Measurements from ENCODE around the gene HOXC9. TPM values are rescaled to one million over a fixed set of nuclear protein-coding genes. Genes with fewer than 3 reads are reported as not detected.

Gene HOXC9
- total RNA-seq, 2 donors from 2014 or later: 0.23 to 3.0 TPM

DNA sequence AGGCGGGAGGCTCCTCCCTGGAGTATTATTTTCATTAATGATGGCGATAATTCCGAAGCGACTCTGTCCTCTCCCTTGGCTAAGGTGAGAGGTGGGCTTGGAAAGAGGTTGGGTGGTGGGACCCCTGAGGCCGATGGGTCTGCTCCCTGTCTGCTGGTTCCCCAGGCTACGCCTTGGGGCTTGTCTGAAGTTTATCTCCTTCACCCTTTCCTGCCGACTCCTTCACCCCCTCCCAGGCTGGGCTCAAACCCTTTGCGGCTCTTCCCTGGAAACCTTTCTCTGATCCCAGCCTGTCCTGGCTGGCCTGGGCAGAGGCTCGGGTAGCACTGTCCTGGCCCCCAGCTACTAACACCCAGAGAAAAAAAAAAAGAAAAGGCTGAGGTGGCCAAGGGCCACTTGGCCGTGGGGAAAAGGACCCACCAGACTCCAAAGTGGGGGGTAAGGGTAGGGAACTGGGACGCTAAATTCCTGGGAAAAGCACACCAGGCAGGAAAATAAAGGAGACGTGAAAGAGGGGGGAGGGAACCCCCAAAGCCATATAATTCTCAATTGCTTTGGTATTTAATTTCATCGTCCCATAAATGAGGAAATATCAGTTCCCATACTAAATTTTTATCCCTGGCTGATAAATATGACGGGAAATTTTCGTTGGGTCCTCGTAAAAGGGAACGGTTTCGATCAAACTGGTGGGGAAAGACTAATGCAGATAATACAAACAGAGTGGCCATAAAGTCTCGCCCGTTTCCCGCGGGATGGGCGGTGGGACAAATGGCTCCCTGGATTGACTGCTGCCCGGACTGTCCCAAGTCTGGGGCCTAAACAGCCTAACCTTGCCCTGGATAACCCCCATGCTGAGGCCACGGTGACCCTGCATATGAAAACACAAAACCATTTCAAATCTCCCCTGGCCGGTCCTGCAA, 17.1 kb upstream of the HOXC9 start:
- H3K4me3 ChIP-seq: no peak overlapping the region
- H3K36me3 ChIP-seq: no peaks in the 10 kb centered on the region
- TF ChIP-seq POLR2A (IDR thresholded peaks at IDR 0.05) (no peak), POLR2AphosphoS5 (IDR thresholded peaks at IDR 0.05) (no peak)
- TF ChIP-seq, protein P1, sequence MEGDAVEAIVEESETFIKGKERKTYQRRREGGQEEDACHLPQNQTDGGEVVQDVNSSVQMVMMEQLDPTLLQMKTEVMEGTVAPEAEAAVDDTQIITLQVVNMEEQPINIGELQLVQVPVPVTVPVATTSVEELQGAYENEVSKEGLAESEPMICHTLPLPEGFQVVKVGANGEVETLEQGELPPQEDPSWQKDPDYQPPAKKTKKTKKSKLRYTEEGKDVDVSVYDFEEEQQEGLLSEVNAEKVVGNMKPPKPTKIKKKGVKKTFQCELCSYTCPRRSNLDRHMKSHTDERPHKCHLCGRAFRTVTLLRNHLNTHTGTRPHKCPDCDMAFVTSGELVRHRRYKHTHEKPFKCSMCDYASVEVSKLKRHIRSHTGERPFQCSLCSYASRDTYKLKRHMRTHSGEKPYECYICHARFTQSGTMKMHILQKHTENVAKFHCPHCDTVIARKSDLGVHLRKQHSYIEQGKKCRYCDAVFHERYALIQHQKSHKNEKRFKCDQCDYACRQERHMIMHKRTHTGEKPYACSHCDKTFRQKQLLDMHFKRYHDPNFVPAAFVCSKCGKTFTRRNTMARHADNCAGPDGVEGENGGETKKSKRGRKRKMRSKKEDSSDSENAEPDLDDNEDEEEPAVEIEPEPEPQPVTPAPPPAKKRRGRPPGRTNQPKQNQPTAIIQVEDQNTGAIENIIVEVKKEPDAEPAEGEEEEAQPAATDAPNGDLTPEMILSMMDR (IDR thresholded peaks at IDR 0.05): no peak
- no peaks in the 10 kb centered on the region for H3K4me1 ChIP-seq (replicated peaks)
- 39% methylated on average over 26 of the region's 26 CpGs for WGBS
- intact Hi-C loops (cut with DNase I): no loop called here
- H3K9me3 ChIP-seq: no peaks in the 10 kb centered on the region
- peaks cover 72% of the 10 kb centered on the region for H3K27me3 ChIP-seq (replicated peaks; ENCODE audit: insufficient read depth)
- no peak overlapping the region for H3K27ac ChIP-seq
- DNase-seq (ENCODE audit: low spot score): no peak

DNA sequence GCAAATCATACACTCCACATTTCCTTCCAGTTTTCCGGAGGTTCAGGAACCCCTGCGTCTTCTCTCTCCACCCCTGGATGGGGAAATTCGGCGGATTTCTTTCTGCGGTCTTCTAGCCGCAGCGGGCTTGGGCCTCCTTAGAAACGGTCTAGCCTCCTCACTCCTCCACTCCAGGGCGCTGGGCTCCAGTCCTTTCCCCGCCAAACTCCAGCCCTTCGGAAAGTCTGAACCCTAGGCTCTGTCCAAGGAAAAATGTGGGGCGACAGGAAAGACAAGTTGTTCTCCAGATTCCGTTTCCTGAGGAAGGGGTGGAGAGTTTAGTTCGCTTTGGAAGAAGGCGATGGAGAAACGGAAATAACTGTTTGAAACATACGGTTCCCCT, 16.4 kb upstream of the HOXC9 start:
- no peaks in the 10 kb centered on the region for H3K9me3 ChIP-seq
- no peak for DNase-seq (ENCODE audit: low spot score)
- H3K4me1 ChIP-seq (replicated peaks): no peaks in the 10 kb centered on the region
- TF ChIP-seq, protein P1 (IDR thresholded peaks at IDR 0.05): no peak
- TF ChIP-seq POLR2A (IDR thresholded peaks at IDR 0.05) (no peak), POLR2AphosphoS5 (IDR thresholded peaks at IDR 0.05) (no peak)
- intact Hi-C loops (cut with DNase I): no loop called here
- WGBS: 20% methylated on average over 17 of the region's 17 CpGs
- H3K4me3 ChIP-seq: no peak overlapping the region
- no peak overlapping the region for H3K27ac ChIP-seq
- no peaks in the 10 kb centered on the region for H3K36me3 ChIP-seq
- peaks cover 71% of the 10 kb centered on the region for H3K27me3 ChIP-seq (replicated peaks; ENCODE audit: insufficient read depth)

DNA sequence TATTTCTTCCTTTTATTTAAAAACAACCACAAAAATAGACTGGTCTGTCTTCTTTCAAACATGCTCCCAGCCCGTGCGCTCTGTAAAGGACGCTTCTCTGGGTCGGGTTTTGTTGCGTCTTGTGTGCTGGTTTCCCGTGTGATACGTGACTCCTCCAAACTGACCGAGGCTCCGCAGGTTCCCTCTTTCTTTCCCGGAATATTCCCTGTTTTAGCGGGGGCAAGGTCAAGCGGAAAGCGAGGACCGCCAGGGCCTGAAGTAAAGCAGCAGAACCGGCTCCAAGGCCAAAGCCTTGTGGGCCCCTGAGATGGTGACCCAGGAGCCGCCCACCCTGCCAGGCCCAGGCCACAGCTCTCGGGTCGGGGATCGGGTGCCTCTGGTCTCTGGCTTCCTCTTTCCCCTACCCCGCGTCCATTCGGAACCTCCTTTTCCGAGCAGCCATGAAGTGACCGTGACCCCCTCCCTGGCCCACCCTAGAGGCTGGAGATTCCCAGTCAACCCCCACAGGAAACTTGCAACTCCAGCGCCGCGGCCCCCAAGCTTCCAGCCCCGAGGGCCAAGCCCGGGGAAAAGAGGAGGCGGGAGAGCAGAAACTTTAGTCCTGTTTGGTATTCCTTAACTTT, 15.9 kb upstream of the HOXC9 start:
- TF ChIP-seq POLR2A (IDR thresholded peaks at IDR 0.05) (no peak), POLR2AphosphoS5 (IDR thresholded peaks at IDR 0.05) (no peak)
- TF ChIP-seq, protein P1 (IDR thresholded peaks at IDR 0.05): no peak
- Histone ChIP-seq H3K27me3 (replicated peaks; ENCODE audit: insufficient read depth) (peaks cover 75% of the 10 kb centered on the region), H3K9me3 (no peaks in the 10 kb centered on the region), H3K4me1 (replicated peaks) (no peaks in the 10 kb centered on the region), H3K27ac (no peak overlapping the region), H3K4me3 (no peak overlapping the region), H3K36me3 (no peaks in the 10 kb centered on the region)
- no peak for DNase-seq (ENCODE audit: low spot score)
- 19% methylated on average over 30 of the region's 30 CpGs for WGBS
- intact Hi-C loops (cut with DNase I): no loop called here

DNA sequence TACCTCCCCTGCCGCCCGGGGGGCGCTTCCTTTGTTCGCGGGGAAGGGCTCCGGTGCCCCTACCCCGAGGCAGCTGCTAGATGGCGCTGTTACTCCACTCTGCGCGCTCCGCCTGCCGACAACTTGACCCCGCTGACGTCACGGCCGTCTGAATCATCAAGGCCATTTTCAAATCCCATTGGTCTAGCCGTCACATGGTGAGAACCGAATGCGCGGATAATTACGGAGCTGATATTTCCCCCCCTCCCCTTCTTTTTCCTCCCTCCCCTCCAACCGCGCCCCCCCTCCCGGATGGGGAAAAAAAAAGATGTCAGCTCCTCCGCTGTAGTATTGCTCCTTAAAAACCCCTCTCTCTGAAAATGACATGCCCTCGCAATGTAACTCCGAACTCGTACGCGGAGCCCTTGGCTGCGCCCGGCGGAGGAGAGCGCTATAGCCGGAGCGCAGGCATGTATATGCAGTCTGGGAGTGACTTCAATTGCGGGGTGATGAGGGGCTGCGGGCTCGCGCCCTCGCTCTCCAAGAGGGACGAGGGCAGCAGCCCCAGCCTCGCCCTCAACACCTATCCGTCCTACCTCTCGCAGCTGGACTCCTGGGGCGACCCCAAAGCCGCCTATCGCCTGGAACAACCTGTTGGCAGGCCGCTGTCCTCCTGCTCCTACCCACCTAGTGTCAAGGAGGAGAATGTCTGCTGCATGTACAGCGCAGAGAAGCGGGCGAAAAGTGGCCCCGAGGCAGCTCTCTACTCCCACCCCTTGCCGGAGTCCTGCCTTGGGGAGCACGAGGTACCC, 14.9 kb upstream of the HOXC9 start, which contains the start of gene HOXC10:
Gene HOXC10, plus strand, starts transcription at position 246 of the 791 bp plus-strand sequence. Its CDS starts 114 bp downstream, at position 360.
- H3K4me1 ChIP-seq (replicated peaks): no peaks in the 10 kb centered on the region
- no peaks in the 10 kb centered on the region for H3K9me3 ChIP-seq
- no peak within 1 kb of the TSS for H3K27ac ChIP-seq
- 4% methylated on average over 55 of the region's 55 CpGs for WGBS
- intact Hi-C loops (cut with DNase I): no loop called here
- peaks cover 75% of the 10 kb centered on the region for H3K27me3 ChIP-seq (replicated peaks; ENCODE audit: insufficient read depth)
- H3K4me3 ChIP-seq: no peak within 1 kb of the TSS
- H3K36me3 ChIP-seq: no peaks in the 10 kb centered on the region
- no peak for DNase-seq (ENCODE audit: low spot score)
- TF ChIP-seq POLR2AphosphoS5 (IDR thresholded peaks at IDR 0.05) (no peak), POLR2A (IDR thresholded peaks at IDR 0.05) (no peak)
- TF ChIP-seq, protein P1 (IDR thresholded peaks at IDR 0.05): no peak
